Erythroblast (primary cell): ENCODE results near the gene SUSD6.

ENCODE experiments used
- GATA1 ChIP-seq: IDR thresholded peaks from 2 replicates; pipeline ENCODE4 v1.6.1; 2011; ENCODE audit warnings: low read depth, mild to moderate bottlenecking, control low read depth, low read length, moderate library complexity
- POLR2A ChIP-seq: IDR thresholded peaks from 2 replicates; pipeline ENCODE4 v1.6.1; 2011; ENCODE audit warnings: mild to moderate bottlenecking, low read length

DNA sequence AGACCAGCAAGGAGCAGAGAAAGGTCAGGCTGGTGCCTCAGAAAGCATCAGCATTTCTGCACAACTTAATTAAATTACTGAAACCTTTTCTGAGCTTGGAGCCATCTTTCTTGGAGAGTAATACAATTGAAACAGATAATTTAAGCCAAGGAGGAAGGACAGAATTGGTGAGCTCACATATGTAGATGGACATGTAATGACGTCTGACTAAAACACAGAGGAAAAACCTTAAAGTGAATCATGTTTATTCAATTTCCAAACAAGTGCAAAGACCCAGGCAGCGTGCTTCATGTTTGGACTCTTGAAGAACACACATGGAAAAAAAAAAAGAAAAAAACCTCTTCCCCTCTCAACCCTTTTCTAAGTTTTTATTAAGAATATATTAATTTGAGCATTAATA, 19.0 kb downstream of the SUSD6 start:
- TF ChIP-seq GATA1 = no peak
- TF ChIP-seq POLR2A = no peak
